ENCODE measurements around the gene CEACAM18.
"Not testable (repeated sequence)": the region's sequence is repeated elsewhere in the genome, so short reads cannot be mapped to it uniquely, and the experiment has no call there.

The CEACAM18 gene

GRCh38 chr19:51500931-51501330 lies 22.6 kb downstream of the CEACAM18 start:
- DNase-seq, result not testable (repeated sequence)

- no peak for DNase-seq
Observed at GRCh38 chr19:51501594-51502263, 23.4 kb downstream of the CEACAM18 start, which contains the start of gene SIGLEC12. Gene SIGLEC12, minus strand, starts transcription at chr19:51501800. Its CDS starts 67 bp downstream, at chr19:51501733.

GRCh38 chr19:51503286-51503817 lies 25.0 kb downstream of the CEACAM18 start:
- no peak for DNase-seq

GRCh38 chr19:51503896-51504295 lies 25.6 kb downstream of the CEACAM18 start:
- no peak for DNase-seq

DNA sequence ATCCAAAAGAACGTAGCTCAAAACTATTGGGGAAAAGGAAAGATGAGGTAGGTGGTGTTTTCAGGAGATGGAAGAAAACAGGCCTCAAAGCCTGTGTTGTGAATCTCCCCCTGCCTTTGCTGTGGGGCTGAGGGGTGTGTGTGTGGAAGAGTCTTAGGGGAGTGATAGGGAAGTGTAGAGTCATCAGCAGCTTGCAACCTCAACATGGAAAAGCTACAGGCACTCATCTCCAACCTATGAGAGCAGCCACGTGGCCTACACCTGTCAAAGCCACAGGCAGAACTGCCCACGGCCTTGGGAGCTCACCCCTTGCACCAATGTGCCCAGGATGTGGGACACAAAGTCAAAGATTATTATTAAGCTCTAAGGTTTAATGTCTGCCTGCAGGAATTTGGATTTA lies 27.6 kb downstream of the CEACAM18 start:
- DNase-seq, result no peak

DNA sequence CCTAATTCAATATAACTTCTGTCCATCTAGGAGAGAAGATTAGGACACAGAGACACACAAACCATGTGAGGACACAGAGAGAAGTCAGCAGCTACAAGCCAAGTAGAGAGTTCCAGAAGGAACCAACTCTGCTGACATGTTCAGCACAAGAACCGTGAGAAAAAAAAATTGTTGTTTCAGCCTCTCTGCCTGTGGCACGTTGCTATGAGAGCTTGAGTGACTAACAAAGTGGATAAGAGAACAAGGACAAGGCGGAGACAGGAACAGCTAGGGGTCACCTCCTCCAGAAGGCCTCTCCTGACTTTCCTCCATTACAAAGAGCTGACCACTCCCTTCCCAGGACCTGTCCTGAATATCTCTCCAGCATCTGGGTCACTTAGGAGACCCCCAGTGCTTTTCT lies 28.9 kb downstream of the CEACAM18 start:
- no peak for DNase-seq

GRCh38 chr19:51507640-51508058 lies 29.3 kb downstream of the CEACAM18 start:
- DNase-seq, result no peak

GRCh38 chr19:51508059-51508733 lies 29.9 kb downstream of the CEACAM18 start:
- DNase-seq, result no peak

DNA sequence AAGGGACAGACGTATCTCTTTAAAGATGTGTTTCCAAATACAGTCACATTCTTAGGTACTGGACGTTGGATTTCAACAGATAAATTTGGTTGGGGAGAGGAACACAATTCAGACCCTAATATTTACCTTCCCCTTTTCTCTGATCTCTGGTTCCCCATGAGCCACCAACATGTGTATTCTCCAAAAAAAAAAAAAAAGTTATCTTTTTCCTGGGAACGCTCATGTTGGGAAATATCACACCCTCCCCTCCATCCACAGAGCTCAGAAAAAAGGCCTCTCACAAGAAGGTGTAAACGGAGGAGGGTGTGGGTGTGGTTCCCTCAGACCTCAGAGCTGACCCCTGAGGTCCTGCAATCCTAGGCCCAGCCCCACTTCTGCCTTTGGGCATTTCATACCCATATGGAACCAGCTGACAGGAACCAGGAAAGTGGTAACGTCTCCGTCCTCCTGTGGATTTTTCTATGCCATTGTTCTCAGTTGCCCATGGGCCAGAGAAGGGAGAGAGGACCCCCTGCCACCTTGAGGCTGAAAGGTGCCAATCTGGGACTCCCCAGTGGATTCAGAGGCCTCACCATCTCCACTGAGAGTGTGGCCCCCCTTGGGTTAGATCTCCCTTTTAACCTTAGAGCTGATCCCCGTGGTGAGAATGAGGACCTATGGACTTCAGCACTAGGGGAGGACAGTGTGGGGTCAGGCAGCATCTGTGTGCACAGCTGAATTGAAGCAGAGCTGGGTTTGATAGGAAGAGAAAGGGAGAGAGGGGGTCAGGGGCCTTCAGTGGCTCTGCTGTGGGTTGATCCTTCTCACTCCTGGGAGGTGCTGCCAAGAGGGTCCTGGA lies 31.7 kb downstream of the CEACAM18 start:
- no peak for DNase-seq

DNA sequence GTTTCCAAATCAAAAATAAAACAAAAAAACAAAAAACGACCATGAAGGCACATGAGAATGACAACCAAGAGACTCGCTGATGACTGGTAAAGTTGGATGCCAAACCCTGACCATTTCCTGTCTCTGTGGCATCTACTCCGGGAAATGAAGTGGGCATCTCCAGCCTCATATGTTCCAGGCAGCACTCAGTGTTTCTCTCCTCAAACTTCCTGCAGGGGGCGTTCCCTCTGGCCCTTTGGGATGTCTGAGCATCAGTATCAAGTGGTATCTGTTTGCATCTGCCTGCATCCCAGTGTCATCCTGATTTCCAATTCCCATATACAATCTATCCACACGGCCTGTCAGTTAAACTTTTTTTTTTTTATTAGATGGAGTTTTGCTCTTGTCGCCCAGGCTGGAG lies 33.0 kb downstream of the CEACAM18 start:
- DNase-seq, result peak; percentile 35

GRCh38 chr19:51513968-51514367 lies 35.6 kb downstream of the CEACAM18 start:
- DNase-seq, result peak; percentile 79

GRCh38 chr19:51514866-51515481 lies 36.6 kb downstream of the CEACAM18 start:
- peak; percentile 78 for DNase-seq

DNA sequence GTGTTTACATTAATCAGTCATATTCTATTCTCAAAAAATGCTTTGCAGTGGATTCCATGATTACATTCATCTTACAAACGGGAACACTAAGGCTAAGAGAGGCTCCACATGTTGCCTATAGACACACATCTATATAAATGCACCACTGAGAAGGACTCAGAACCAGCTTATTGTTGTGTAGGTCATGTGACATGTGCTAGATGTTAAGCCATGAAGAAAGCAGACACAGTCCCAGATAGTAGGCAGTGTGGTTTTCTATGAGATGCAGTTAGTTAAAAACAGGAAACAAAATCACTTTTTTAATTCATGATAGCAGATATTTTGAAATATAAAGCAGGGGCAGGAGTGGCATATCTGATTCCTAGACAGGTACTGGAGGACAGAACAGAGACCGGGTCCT lies 42.4 kb downstream of the CEACAM18 start:
- DNase-seq, result no peak

GRCh38 chr19:51521357-51521756 lies 43.0 kb downstream of the CEACAM18 start:
- DNase-seq, result no peak

DNA sequence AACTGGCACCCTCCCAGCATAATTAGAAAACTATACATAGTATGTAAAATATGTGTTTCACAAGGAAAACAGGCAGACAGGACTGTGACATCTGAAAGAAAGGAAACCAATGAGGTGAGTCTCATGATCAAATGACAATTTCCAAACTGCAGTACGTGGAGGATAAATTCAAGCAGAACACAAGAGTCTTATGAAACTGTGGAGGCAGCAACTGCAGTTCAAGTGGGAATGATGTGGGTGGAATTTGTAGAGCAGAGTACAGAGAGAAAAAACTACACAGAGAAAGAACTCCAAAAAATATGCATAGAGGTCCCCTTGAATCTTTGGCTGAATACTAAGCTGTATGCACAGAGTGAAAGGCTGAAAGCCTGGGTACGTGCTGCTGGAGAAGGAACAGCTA lies 43.4 kb downstream of the CEACAM18 start:
- no peak for DNase-seq

DNA sequence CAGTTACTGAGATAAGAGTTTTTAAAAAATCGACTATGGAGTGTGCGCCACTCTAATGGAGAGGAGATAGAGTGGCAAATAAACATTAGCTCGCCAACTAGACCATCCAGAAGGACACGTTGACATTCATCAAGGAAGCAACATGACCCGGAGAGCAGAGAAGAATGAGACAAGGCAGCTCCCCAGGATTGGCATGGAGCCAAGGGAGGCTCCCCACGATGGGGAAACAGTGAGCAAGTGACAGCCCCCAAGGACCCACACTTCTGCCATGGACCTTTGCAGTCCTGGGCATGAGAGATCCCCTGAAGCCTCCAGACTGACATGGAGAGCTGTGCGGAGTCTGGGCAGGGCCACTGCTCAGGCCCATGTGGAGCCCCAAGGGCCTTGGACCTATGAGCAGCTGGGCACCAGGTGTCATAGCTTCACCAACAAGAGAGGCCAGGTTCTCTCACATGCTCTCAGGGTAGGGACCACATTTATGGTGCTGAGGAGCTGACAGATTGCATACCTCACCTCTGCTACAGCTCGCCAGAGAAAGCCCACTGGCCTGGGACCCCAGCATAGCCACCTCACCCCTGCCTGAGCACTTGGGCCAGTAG lies 46.4 kb downstream of the CEACAM18 start:
- no peak for DNase-seq

DNA sequence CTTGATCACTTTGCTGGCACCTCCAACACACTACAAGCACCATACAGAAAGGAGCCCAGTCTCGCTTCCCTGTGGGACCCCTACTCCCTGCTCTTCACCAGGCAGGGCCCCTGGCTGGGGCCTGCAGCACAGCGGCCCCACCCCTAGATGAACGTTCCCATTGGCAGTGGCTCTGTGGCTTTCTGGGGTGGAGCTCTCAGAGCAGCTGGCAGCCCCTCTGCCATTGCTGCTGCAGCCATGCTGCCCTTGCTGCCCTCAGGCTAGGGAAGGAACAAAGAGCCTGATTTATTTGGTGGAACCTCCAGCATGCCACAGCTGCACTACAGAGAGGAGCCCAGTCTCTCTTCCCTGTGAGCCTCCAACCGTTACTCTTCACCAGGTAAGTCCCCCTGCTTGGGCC lies 47.3 kb downstream of the CEACAM18 start:
- no peak for DNase-seq

- DNase-seq, result no peak
Observed at GRCh38 chr19:51529301-51529700, 51.0 kb downstream of the CEACAM18 start.

- DNase-seq, result no peak
Observed at GRCh38 chr19:51530616-51531015, 52.3 kb downstream of the CEACAM18 start.

GRCh38 chr19:51531349-51532315 lies 53.3 kb downstream of the CEACAM18 start, which contains the start of gene SIGLEC6:
Gene SIGLEC6, minus strand, starts transcription at chr19:51531670. Its CDS starts 22 bp downstream, at chr19:51531648.
- no peak for DNase-seq

- DNase-seq, result no peak
Observed at GRCh38 chr19:51535535-51535934, 57.2 kb downstream of the CEACAM18 start.
